HG03565 (cell line): ENCODE data around the gene HMGB4.

Experiments
- ATAC-seq: cut with Tn5 transposase; IDR thresholded peaks from one replicate; pipeline ENCODE4 v1.9.1; 2021; ENCODE audit warnings: mild to moderate bottlenecking, moderate library complexity; ENCODE audit not compliant: unreplicated experiment

The HMGB4 gene

DNA sequence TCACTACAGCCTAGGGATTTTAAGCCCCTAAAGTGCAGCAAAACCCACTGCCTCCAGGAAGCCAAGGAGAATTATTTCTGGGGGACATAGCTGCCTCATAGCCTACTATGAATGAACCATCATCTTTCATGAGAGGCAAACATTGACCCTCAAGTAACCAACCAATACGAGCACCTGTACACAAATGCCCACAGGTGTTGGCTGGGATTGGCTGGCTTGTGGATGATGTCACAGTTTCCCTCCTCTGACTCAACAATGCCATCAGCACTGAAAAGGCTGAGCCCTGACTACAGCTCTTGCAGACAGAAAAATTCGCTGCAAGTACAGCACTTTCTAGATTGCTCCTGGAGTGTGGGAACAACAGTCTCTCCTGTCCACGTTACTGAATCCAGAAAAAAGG lies at the start of gene HMGB4:
Gene HMGB4 (plus strand): TSS at position 301 of the 400 bp plus-strand sequence. CDS start 113 bp downstream, outside the sequence.
- ATAC-seq = no peak

- ATAC-seq = no peak
Measured at GRCh38 chr1:33814166-33814565, 49.7 kb upstream of the HMGB4 start.

DNA sequence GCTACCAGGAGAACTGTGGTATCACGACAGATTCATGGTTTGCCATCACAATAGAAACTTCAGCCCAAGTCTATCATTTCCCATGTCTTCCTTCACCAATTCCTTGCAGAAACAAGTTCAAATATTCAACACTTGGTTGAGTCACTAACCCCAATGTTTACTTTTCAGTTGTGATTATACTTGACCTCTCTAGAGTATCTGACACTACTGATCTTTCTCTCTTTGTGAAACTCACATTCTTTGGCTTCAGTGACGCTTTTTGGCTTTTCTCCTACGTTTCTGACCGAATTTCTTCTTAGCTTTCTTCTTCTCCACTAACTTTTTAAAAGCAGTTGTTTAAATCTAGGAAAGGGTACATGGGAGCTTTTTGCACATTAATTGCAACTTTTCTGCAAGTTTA lies 48.8 kb upstream of the HMGB4 start:
- no peak for ATAC-seq

GRCh38 chr1:33818071-33818470 lies 45.8 kb upstream of the HMGB4 start:
- ATAC-seq = no peak

GRCh38 chr1:33819290-33819912 lies 44.5 kb upstream of the HMGB4 start:
- ATAC-seq = no peak

DNA sequence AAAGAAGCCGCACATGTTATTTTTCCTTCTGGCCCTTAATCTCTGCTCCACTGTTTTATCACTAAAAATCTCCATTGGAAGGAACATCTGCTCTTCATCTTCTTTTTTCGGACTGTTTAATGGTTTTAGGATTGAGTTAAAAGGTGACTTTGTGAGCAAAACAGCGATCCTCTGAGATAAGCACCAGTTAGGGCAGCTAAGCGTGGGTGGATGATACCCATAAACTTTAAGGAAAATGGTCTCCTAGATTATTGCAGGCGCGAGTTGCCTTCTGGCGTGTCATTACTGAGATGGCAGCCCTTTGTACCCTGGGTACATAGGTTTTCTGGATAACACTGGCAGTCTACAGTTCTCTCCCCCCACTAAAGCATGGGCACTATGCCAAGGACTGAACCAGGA lies 44.0 kb upstream of the HMGB4 start:
- no peak for ATAC-seq

- no peak for ATAC-seq
Measured at GRCh38 chr1:33820804-33821203, 43.1 kb upstream of the HMGB4 start.

DNA sequence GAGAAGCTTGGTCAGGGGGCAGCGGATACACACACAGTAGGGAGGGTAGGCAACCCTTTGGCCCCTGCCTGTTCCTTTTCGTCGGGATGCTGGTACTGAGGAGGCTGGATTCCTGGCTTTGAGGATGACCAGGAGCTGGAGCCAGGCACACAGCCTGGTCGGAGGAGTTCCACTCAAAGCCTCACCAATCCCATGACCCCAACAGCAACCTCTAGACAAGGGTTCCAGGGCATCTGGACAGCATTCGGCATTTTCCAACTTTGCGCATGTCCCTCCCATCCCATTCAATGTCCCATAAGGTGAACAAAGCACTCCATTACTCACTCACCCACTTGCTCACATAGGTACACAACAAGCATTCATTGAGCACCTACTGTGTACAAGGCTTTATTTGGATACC lies 42.6 kb upstream of the HMGB4 start:
- ATAC-seq = no peak

DNA sequence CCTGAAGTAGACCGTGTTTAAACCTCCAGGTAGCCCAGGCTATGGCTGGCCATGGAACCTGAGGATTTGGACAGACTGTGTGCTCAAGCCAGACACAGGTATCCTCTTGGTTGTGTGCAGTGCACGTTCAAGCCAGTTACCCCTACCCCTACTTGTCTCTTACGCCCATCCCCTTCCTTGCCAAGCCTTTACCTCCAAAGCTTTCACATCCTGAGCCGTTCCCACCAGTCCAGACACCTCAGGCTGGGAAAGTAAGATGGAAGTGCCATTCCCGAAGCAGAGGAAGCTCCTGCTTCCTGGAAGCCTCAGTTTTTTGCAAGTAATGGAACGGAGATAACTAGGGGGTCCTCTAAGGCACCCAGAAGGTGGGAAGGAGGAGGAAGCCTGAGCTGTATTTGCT lies 41.5 kb upstream of the HMGB4 start:
- no peak for ATAC-seq

- ATAC-seq = no peak
Measured at GRCh38 chr1:33823401-33823800, 40.5 kb upstream of the HMGB4 start.

GRCh38 chr1:33823830-33824229 lies 40.0 kb upstream of the HMGB4 start:
- ATAC-seq = no peak

DNA sequence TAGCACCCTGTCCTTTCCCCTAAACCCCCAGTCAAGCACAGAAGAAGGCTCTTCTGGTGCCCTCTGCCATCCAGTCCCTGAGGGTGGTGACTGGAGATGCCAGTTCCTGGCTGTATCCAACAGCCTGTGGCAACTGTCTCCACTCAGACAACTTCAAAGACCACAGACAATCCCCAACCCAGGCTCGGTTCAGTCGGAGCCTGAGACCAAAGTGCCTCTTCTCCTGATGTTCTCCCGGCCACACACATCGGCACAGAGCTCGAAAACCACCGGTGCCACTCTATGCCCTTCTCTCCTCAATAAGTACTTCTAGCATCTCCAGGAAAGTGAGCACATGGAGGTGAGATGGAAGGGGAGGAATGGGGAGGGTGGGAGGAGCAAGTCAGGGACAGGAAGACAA lies 39.6 kb upstream of the HMGB4 start:
- ATAC-seq = no peak

DNA sequence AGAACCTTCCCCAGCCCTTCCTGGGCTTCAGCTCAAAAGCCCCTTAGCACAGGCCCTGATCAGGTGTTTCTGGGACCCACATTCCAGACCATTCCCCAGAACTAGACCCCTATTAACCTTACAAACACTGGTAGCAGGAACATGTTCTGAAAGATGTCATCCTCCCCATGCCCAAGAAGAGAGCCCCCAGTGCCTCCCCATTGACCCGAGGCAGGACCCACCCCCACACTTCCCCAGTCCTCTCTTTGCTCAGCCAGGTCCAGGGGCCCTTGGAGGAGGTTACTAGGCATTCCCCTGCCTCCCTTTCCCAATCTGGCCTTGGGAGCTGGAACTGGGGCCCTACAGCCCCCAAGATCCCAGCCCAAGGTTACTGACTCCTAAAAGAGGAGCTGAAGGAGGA lies 38.9 kb upstream of the HMGB4 start:
- no peak for ATAC-seq

DNA sequence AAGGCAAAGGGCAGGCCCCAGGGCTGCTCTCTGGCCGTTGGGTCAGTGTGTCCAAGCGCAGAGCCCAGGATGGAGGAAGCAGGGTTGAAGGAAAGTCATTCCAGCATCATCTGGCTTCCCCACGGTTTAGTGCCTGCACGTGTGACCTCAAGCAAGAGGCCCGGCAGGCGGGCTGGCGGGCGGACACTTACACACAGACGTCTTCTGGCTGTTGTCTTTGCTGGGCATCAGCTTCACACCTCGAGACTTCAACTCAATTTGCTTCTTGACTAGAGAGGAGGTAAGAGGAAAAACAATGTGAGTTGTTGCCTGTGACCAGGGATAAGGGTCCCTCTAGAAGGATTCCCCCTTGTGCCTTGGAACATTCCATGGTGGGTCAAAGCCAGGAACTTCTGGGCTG lies 38.4 kb upstream of the HMGB4 start:
- no peak for ATAC-seq

GRCh38 chr1:33826311-33826710 lies 37.6 kb upstream of the HMGB4 start:
- no peak for ATAC-seq

DNA sequence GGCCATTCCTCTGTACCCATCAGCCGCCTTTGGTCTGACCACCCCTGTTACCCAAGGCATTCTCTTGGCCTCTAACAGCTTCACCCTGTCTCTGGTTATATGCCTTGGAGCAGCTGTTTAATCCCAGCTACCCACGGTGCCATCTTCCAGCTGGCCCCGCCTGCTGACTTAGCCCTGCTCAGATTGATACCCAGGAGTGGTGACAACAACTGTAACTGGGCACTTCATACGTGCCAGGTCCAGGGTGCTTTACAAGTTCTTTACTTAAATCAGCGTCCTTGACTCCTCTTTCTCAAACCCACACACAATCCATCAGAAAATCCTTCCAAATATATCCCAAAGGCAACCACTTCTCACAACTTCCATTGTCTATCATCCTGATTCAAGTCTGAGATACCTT lies 37.2 kb upstream of the HMGB4 start:
- ATAC-seq = no peak

GRCh38 chr1:33828059-33828458 lies 35.8 kb upstream of the HMGB4 start:
- no peak for ATAC-seq

- no peak for ATAC-seq
Measured at GRCh38 chr1:33828654-33829053, 35.2 kb upstream of the HMGB4 start.

GRCh38 chr1:33836911-33837310 lies 27.0 kb upstream of the HMGB4 start:
- no peak for ATAC-seq

- ATAC-seq = no peak
Measured at GRCh38 chr1:33837635-33838034, 26.2 kb upstream of the HMGB4 start.

DNA sequence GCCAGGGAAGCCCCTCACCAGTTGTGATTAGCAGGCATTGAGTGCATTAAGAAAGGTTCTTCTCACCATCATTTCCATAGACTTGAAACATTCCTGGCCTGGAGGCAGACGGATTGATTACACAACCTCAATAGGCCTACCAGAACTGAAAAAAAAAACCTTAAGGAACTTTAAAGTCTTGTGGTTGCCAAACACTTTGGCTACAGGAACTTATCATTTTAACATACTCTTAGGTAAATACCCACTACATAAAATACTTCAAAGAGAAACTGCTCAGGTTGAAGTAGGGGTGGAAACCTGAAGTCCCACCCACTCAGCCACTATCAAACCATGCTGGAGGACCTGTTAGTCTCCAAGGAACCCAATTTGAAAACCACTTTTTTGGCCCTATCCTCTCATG lies 22.4 kb upstream of the HMGB4 start:
- no peak for ATAC-seq

GRCh38 chr1:33842348-33842747 lies 21.5 kb upstream of the HMGB4 start:
- ATAC-seq = no peak

- no peak for ATAC-seq
Measured at GRCh38 chr1:33844166-33844565, 19.7 kb upstream of the HMGB4 start.
